Subcutaneous adipose tissue (tissue), 4 donors: ENCODE data around the gene SYNE1. TPM values are rescaled to one million over a fixed set of nuclear protein-coding genes. Genes with fewer than 3 reads are reported as not detected.

Experiments used
- CTCF ChIP-seq: fragments of 450-650 bp; IDR thresholded peaks from one replicate; pipeline ENCODE4 v1.5.1; 2016; ENCODE audit warnings: low read depth, mild to moderate bottlenecking, control low read depth, antibody characterized with exemption, moderate library complexity
- total RNA-seq, 4 donors: library from RNA; depleted of rRNA; stranded (reverse); fragments of >200 nt; gene quantifications; one replicate each; pipeline ENCODE4 v1.1.0, GENCODE V29; 2016

The SYNE1 gene
- total RNA-seq, 4 donors from 2014 or later = 85.5 to 173 (median 111) TPM

- no peak for TF ChIP-seq CTCF
These were observed 430.9 kb downstream of the SYNE1 start for GRCh38 chr6:152206072-152206818.

- no peak for TF ChIP-seq CTCF
These were observed 432.6 kb downstream of the SYNE1 start for GRCh38 chr6:152204591-152204990.

- TF ChIP-seq CTCF = no peak
These were observed 436.0 kb downstream of the SYNE1 start for GRCh38 chr6:152201120-152201519.

GRCh38 chr6:152195896-152196295 lies 441.3 kb downstream of the SYNE1 start:
- TF ChIP-seq CTCF = no peak

GRCh38 chr6:152189736-152190135 lies 447.4 kb downstream of the SYNE1 start:
- no peak for TF ChIP-seq CTCF

GRCh38 chr6:152188011-152188410 lies 449.2 kb downstream of the SYNE1 start:
- TF ChIP-seq CTCF = no peak

GRCh38 chr6:152186840-152187239 lies 450.3 kb downstream of the SYNE1 start:
- TF ChIP-seq CTCF = no peak
